Hepatocyte (in vitro differentiated cells): Measurements from ENCODE around the gene KCNMA1. TPM values are rescaled to one million over a fixed set of nuclear protein-coding genes. Genes with fewer than 3 reads are reported as not detected.

Source experiments
- DNase-seq: peaks from one replicate; pipeline ENCODE4 v3.0.0-alpha.2; 2016; ENCODE audit warnings: low spot score
- H2AFZ ChIP-seq: fragments of 200-600 bp; sonication (generic); 2 replicates; pipeline ENCODE4 v1.6.0; 2016; ENCODE audit warnings: antibody characterized with exemption, mild to moderate bottlenecking
- H3K27ac ChIP-seq: fragments of 200-600 bp; sonication (generic); 2 replicates; pipeline ENCODE4 v1.5.1; 2016; ENCODE audit warnings: mild to moderate bottlenecking
- H3K27me3 ChIP-seq: fragments of 200-600 bp; sonication (generic); 2 replicates; pipeline ENCODE4 v1.6.1; 2016
- H3K36me3 ChIP-seq: fragments of 200-600 bp; sonication (generic); replicated peaks from 2 replicates; pipeline ENCODE4 v1.5.1; 2016; ENCODE audit warnings: low read depth; ENCODE audit not compliant: insufficient read depth
- H3K4me1 ChIP-seq: fragments of 200-600 bp; sonication (generic); 2 replicates; pipeline ENCODE4 v1.5.1; 2016; ENCODE audit warnings: mild to moderate bottlenecking, moderate library complexity; ENCODE audit not compliant: insufficient read depth
- H3K4me2 ChIP-seq: fragments of 200-600 bp; sonication (generic); 2 replicates; pipeline ENCODE4 v1.6.0; 2016
- H3K4me3 ChIP-seq: fragments of 200-600 bp; sonication (generic); 2 replicates; pipeline ENCODE4 v1.5.1; 2016; ENCODE audit warnings: mild to moderate bottlenecking
- H3K79me2 ChIP-seq: fragments of 200-600 bp; sonication (generic); 2 replicates; pipeline ENCODE4 v1.6.0; 2017; ENCODE audit warnings: mild to moderate bottlenecking
- H3K9me2 ChIP-seq: fragments of 200-600 bp; sonication (generic); replicated peaks from 2 replicates; pipeline ENCODE4 v1.6.0; 2017; ENCODE audit warnings: mild to moderate bottlenecking; ENCODE audit not compliant: insufficient read depth
- H3K9me3 ChIP-seq: fragments of 200-600 bp; sonication (generic); 2 replicates; pipeline ENCODE4 v1.5.1; 2016; ENCODE audit warnings: low read depth, mild to moderate bottlenecking
- H4K20me1 ChIP-seq: fragments of 200-600 bp; sonication (generic); 2 replicates; pipeline ENCODE4 v1.6.0; 2016; ENCODE audit warnings: mild to moderate bottlenecking; ENCODE audit not compliant: insufficient read depth, poor library complexity, severe bottlenecking
- EZH2 ChIP-seq: fragments of 200-600 bp; sonication (generic); IDR thresholded peaks from 2 replicates; pipeline ENCODE4 v1.6.1; 2016; ENCODE audit warnings: antibody characterized with exemption, mild to moderate bottlenecking, borderline replicate concordance
- EZH2phosphoT487 ChIP-seq: fragments of 200-600 bp; sonication (generic); IDR thresholded peaks from one replicate; pipeline ENCODE4 v1.6.1; 2018; ENCODE audit warnings: antibody characterized with exemption, mild to moderate bottlenecking, low read depth, moderate library complexity; ENCODE audit not compliant: unreplicated experiment, severe bottlenecking
- WGBS: methylation state at CpG from one replicate; pipeline ENCODE4 v1.1.6; 2016; ENCODE audit warnings: low lambda C conversion rate; ENCODE audit errors: missing lambda C conversion rate; 5-methylcytosine and 5-hydroxymethylcytosine counted together
- polyA plus RNA-seq: library from polyadenylated mRNA; unstranded; fragments of >200 nt; fragmentation: Nextera tagmentation; extraction: Ambion mirVana; gene quantifications from 2 replicates; pipeline ENCODE4 v1.2.1, GENCODE V29; 2016
- total RNA-seq: library from RNA; depleted of rRNA; stranded (reverse); fragments of >200 nt; gene quantifications from 2 replicates; pipeline ENCODE4 v1.2.3, GENCODE V29; 2014
- TF ChIP-seq, protein P1 (sequence below): fragments of 200-600 bp; sonication (generic); IDR thresholded peaks from 2 replicates; pipeline ENCODE4 v1.5.1; 2016; ENCODE audit warnings: antibody characterized with exemption, mild to moderate bottlenecking; ENCODE audit not compliant: poor library complexity

KCNMA1 gene
- total and polyA plus RNA-seq, 2 experiments from 2014 or later, result 42.6 to 73.3 TPM

DNA sequence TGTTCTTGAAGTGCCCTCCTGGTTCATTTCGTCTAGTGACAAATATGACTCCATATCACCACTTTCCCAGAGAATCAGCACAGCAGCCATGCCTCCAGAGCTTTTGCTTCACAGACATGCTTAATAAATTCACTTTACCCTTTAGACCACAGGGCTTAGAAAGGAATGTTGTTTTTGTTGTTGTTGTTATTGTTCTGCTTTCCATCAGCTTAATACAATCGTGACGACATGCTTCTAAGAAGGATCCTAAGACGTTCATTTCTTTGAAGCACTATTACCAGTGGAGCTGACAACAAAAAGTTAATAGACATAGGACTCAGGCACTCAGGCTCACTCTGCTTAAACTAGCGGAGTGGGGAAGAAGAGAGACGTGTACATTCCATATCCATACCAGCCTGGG lies 418.6 kb downstream of the KCNMA1 start:
- no peaks in the 10 kb centered on the region for H3K27me3 ChIP-seq
- no peak overlapping the region for H3K27ac ChIP-seq
- H4K20me1 ChIP-seq, result no peaks in the 10 kb centered on the region
- TF ChIP-seq EZH2 (no peak), EZH2phosphoT487 (no peak)
- TF ChIP-seq, protein P1, sequence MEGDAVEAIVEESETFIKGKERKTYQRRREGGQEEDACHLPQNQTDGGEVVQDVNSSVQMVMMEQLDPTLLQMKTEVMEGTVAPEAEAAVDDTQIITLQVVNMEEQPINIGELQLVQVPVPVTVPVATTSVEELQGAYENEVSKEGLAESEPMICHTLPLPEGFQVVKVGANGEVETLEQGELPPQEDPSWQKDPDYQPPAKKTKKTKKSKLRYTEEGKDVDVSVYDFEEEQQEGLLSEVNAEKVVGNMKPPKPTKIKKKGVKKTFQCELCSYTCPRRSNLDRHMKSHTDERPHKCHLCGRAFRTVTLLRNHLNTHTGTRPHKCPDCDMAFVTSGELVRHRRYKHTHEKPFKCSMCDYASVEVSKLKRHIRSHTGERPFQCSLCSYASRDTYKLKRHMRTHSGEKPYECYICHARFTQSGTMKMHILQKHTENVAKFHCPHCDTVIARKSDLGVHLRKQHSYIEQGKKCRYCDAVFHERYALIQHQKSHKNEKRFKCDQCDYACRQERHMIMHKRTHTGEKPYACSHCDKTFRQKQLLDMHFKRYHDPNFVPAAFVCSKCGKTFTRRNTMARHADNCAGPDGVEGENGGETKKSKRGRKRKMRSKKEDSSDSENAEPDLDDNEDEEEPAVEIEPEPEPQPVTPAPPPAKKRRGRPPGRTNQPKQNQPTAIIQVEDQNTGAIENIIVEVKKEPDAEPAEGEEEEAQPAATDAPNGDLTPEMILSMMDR, result no peak
- WGBS, result 60% methylated on average over 6 of the region's 6 CpGs
- H3K9me3 ChIP-seq, result no peaks in the 10 kb centered on the region
- H3K36me3 ChIP-seq, result no peaks in the 10 kb centered on the region
- no peaks in the 10 kb centered on the region for H3K4me1 ChIP-seq
- no peak for DNase-seq
- no peaks in the 10 kb centered on the region for H3K9me2 ChIP-seq
- H3K4me2 ChIP-seq, result no peak overlapping the region
- H3K79me2 ChIP-seq, result no peaks in the 10 kb centered on the region
- no peak overlapping the region for H3K4me3 ChIP-seq
- H2AFZ ChIP-seq, result no peak overlapping the region

DNA sequence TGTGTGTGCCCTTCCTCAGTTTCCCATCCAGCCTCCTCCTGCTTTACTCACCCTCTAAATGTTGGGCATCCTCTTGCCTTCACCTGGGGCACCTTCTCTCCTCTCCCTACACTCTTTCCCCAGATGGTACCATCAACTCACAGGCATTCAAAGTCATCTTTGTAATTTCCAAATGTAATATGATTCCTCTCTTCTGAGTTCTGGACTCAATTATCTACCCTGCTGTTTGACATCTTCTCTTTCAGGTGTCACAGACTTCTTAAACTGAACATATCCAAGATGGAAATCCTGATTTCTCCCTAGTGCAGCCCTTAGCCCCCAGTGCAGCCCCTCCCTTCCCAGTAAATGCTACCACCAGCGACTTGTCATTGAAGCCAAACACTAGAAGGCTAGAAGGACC lies 422.8 kb downstream of the KCNMA1 start:
- Histone ChIP-seq H3K36me3 (no peaks in the 10 kb centered on the region), H2AFZ (no peak overlapping the region), H3K27ac (no peak overlapping the region), H3K79me2 (no peaks in the 10 kb centered on the region), H3K27me3 (no peaks in the 10 kb centered on the region), H3K4me3 (no peak overlapping the region), H4K20me1 (no peaks in the 10 kb centered on the region), H3K4me2 (no peak overlapping the region), H3K4me1 (no peaks in the 10 kb centered on the region), H3K9me3 (no peaks in the 10 kb centered on the region), H3K9me2 (no peaks in the 10 kb centered on the region)
- 69% methylated on average over 1 of the region's 1 CpG for WGBS
- no peak for DNase-seq
- no peak for TF ChIP-seq EZH2phosphoT487
- TF ChIP-seq, protein P1, result no peak
- no peak for TF ChIP-seq EZH2

DNA sequence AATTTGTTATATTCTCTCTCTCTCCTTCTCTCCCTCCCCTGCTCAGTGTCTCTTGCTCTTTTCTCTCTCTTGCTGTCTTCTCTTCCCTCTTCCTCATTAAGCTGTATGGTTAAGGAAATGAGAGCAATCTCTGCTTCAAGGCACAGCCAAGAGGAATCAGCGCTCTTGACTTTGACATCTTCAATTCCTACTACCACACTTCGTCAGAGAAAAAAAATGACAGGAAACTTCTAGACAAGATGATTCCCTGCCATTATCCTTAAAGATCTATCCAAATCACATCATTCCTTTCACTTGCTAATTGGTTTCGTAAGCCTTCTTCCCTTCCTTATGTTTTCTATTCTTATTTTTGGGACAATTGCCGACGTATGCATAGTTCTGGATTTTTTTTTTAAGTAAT lies 425.0 kb downstream of the KCNMA1 start:
- DNase-seq, result no peak
- 92% methylated on average over 5 of the region's 5 CpGs for WGBS
- no peaks in the 10 kb centered on the region for H3K27me3 ChIP-seq
- no peak overlapping the region for H3K27ac ChIP-seq
- no peaks in the 10 kb centered on the region for H4K20me1 ChIP-seq
- peaks cover 4% of the 10 kb centered on the region for H3K4me1 ChIP-seq
- H3K79me2 ChIP-seq, result no peaks in the 10 kb centered on the region
- H3K36me3 ChIP-seq, result no peaks in the 10 kb centered on the region
- no peaks in the 10 kb centered on the region for H3K9me3 ChIP-seq
- no peak overlapping the region for H3K4me2 ChIP-seq
- H2AFZ ChIP-seq, result no peak overlapping the region
- TF ChIP-seq EZH2phosphoT487, result no peak
- TF ChIP-seq, protein P1, result no peak
- no peak for TF ChIP-seq EZH2
- H3K9me2 ChIP-seq, result no peaks in the 10 kb centered on the region
- no peak overlapping the region for H3K4me3 ChIP-seq

DNA sequence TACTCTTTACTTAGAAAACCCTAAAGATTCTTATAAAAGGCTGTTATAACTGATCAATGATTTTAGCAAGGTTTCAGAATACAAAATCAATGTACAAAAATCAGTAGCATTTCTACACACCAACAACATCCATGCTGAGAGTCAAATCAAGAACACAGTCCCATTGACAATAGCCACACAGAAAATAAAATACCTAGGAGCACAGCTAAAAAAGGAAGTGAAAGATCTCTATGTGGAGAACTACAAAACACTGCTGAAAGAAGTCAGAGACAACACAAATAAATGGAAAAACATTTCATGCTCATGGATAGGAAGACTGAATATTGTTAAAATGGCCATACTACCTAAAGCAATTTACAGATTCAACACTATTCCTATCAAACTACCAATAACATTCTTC lies 427.0 kb downstream of the KCNMA1 start:
- Histone ChIP-seq H3K79me2 (no peaks in the 10 kb centered on the region), H3K4me3 (no peak overlapping the region), H2AFZ (no peak overlapping the region), H3K27ac (no peak overlapping the region), H3K36me3 (no peaks in the 10 kb centered on the region), H3K27me3 (no peaks in the 10 kb centered on the region), H3K9me2 (no peaks in the 10 kb centered on the region), H3K9me3 (no peaks in the 10 kb centered on the region), H4K20me1 (no peaks in the 10 kb centered on the region), H3K4me1 (peaks cover 4% of the 10 kb centered on the region), H3K4me2 (no peak overlapping the region)
- no peak for DNase-seq
- TF ChIP-seq EZH2 (no peak), EZH2phosphoT487 (no peak)
- TF ChIP-seq, protein P1, result no peak
